Endometrium (tissue), 2 donors: ENCODE data around the gene TECPR1.

Experiments used
- FAIRE-seq: peaks from 2 replicates; lab custom pipeline; 2012; peaks lifted over from hg19 to GRCh38; lab: Jason Lieb, UNC
- donor health status: control.
- donor health status: control.

Gene TECPR1

DNA sequence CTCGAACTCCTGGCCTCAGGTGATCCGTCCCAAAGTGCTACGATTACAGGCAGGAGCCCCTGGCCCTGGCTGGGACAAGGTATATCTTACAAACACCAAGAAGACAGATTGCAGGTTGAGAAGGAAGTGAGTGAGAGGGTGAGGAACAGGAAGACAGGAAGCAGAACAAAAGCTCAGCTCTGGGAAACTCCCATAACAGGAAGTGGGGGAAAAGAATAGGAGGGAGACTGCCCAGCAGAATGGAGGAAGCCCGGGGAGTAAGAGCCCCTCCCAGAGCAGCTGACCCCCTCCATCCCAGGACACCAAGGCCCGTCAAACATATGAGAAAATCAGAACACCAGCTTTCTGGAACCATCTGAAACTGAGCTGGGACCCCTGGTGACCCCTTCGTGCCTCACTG, 2.9 kb downstream of the TECPR1 start:
- no peak for FAIRE-seq

DNA sequence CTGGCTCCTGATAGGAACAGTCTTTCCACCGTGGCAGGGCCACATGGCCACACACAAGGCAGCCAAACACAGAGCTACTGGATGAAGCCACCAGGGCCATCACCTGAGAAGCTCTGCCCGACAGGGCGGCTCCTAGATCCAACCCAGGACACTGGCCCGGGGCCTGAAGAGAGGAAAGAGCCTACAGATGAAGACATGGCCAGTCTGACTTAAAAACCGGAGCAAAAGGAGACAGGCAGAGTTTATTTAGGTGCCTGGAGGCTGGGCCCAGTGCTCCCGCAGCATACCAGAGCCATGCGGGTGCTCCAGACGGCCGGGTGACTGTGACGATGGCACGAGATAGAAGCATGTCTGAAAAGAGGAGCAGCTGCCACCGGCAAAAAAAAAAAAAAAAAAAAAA, 3.9 kb downstream of the TECPR1 start:
- no peak for FAIRE-seq

GRCh38 chr7:98244871-98245270, 7.2 kb downstream of the TECPR1 start:
- no peak for FAIRE-seq

DNA sequence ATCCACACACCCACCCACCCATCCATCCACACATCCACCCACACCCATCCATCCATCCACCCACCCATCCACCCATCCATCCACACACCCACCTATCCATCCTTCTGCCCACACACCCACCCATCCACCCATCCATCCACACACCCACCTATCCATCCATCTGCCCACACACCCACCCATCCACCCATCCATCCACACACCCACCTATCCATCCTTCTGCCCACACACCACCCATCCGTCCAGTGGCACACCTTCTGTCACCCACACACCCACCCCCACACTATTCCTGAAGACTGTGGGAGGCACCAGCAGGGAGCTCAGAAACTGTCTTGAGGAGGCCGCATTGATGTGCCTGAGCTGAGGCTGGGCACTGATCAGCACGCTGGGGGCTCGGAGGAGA, 9.1 kb downstream of the TECPR1 start:
- FAIRE-seq = no peak

- FAIRE-seq = no peak
These were observed 9.7 kb downstream of the TECPR1 start for GRCh38 chr7:98242342-98242741.

DNA sequence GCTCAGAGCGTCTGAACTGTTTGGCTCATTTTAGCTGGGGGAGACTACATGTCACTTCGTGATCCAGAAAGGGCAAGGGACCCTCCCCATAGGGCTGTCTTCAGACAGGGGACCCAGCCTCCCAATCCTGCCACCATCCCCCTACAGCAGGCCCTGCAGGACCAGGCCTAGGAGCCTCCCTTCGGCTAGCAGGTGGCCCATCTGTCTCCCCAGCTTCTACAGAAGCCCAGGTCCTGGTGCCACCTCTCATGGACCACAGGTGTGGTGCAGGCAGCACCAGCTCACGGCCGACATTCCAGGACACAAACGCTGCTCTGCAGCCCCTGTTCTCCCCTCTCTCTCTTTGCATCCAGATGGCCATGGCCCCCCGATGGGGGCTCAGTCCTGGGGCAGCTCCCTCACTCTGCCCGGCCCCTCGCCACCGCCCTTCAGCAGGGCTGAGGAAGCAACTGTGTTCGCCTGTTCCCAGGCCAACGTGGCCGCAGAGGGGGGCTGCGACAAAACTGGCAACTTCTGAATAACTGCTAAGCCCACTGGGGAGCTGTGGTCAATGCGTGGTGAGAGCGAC, 10.3 kb downstream of the TECPR1 start:
- FAIRE-seq = no peak

- FAIRE-seq = no peak
These were observed 10.9 kb downstream of the TECPR1 start for GRCh38 chr7:98240961-98241673.

DNA sequence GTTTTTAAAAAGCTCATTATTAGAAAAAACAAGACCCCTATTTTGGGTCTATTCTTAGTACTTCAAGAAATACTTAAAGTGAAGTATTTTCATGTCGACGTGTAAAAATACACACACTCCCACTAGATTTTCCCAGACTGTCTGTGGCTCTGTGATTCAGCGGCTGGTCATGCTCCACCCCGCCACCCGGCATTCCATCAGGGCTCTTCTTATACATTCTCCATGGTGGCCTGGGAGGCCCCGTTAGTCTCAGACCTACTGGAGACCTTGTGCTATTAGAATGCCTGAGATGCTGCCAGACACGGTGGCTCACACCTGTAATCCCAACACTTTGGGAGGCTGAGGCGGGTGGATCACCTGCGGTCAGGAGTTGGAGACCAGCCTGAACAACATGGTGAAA, 13.1 kb downstream of the TECPR1 start:
- FAIRE-seq = no peak

DNA sequence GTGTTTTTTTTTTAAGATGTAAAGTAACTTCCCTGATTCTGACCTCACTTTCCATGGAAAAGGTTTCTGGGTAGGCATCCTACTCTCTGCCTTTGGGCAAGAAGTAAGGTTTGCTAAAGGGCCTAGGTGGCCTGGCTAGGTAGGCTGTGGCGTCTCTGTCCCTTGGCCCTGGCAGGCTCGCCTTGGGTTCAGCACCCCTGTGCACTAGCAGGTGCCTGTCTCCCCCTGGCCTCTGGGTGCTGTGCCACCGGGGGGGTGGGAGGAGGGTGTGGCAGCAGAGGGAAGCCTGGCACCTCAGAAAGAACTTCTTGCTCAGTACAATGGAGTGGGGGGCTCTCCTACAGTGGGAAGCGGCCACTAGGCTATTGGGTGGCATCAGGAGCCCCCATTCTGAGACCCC, 14.0 kb downstream of the TECPR1 start:
- FAIRE-seq = no peak

GRCh38 chr7:98236355-98237185, 15.5 kb downstream of the TECPR1 start:
- FAIRE-seq = no peak

GRCh38 chr7:98235901-98236300, 16.1 kb downstream of the TECPR1 start:
- no peak for FAIRE-seq

- no peak for FAIRE-seq
These were observed 17.4 kb downstream of the TECPR1 start for GRCh38 chr7:98234429-98235147.

DNA sequence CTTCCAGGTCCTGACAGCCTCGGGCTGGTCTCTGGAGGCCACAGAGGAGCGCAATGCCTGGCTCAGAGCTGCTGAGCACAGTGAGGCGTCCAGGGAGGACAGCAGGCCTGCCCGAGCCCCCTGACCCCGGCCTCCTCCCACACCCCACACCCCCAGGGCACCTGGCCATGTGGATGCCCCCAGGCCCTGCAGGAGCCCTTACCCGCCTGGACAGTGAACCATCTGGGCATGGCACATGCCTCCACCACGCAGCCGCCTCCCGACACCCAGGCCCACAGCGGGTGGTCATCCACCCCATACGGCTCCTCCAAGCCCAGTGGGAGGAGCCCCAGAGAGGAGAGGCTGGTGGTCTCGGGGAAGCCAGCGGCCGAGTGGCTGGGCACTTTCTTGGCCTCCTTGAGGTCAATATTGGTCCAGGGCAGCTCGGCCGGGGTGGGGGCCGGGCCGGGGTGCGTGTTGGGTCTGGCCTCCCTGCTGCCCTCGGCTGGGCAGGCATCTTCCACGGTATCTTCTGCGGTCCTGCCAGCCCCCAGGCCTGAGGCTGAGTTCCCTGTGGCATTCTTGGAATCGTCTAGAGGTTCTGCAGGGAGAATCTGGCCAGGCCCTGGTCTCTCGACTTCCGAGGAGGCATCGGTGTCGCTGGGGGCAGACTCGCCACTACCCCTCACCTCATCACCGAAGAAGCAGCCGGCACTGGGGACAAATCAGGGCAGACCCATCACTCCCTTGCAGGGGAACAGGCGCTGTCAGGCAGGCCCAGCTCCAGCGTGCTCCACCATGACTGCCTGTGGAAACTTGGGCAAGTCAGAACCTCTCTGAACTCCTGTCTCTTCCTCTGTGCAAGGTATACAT, 18.6 kb downstream of the TECPR1 start:
- no peak for FAIRE-seq

DNA sequence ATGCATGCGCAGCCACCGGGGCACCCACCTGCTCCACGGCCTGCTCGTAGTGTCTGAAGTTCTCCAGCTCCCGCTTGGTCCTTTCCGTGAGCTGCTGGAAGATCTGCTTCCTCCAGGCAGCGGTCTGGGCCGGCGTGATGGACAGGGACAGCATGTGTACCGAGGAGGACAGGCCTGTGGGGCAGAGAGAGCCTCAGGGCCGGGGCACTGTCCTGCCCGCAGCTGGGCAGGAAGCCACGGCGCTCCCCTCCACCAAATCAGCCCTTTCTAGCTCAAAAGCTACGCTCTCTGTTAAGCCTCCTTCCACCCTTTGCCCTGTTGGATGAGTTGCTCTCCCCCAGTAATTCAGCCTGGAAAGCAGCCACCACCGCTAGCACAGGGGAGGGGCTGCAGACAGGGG, 19.2 kb downstream of the TECPR1 start:
- FAIRE-seq = no peak

- FAIRE-seq = no peak
These were observed 19.8 kb downstream of the TECPR1 start for GRCh38 chr7:98232263-98232585.

DNA sequence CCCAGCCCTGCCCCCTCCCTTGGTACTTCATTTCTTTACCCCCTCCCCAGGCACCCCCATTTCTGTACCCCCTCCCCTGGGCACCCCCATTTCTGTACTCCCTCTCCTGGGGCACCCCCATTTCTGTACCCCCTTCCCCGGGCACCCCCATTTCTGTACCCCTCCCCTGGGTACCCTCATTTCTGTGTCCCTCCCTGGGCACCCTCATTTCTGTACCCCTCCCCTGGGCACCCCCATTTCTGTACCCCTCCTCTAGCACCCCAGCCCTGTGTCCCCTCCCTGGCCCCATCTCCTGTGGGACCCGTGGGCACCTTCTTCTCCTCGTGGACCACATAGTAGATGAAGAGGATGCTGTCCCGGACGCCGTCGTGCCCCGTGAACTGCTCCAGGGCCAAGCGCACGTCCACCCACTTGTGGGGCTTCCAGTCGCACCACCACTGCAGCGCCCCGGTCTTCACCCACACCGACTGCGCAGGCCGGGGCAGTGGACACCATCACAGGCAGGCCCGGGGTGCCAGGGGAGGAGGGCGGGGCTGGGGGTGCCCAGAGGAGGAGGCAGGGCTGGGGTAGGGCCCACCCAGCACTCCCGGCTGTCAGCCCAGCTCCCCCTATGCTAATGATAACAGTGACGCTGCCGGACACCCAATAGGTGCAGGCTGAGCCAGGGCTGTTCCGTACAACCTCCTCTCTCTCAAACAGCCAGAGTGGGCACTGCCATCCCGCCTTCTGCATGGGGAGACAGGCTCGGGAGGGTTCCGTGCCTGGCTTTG, 20.4 kb downstream of the TECPR1 start:
- no peak for FAIRE-seq

DNA sequence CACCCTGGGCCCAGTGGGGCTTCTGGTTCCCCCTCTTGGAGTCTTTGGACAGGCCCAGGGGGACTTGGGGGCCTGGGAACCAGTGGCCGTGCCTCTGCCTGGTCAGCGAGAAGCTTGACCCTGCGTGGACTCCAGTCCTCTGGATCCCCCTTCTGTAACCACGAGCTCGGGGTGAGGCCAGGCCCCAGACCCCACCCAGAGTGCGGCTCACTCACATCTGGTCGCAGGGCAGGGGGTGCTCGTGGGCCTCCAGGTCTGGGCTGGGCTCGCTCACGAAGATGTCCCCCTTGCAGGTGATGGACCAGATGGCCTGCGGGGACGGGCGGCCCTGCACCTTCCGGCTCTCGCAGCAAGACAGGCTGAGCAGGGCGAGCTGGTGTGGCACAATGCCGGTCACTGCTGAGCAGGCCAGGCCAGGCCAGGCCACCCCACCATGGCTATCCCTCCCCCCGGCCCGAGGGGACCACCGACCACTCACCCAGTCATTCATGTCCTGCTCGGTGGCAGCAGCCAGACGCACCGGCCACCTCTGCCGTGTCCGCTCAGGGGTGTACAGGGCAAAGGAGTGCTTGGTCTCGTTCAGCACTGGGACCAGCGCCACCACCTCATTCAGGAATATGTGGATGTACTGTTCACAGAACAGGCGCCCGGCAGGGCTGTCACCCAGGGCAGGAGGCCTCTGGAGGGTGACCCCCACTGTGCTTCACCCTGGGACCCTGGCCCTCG, 21.1 kb downstream of the TECPR1 start:
- FAIRE-seq = no peak

GRCh38 chr7:98229991-98230745, 21.9 kb downstream of the TECPR1 start:
- FAIRE-seq = no peak

DNA sequence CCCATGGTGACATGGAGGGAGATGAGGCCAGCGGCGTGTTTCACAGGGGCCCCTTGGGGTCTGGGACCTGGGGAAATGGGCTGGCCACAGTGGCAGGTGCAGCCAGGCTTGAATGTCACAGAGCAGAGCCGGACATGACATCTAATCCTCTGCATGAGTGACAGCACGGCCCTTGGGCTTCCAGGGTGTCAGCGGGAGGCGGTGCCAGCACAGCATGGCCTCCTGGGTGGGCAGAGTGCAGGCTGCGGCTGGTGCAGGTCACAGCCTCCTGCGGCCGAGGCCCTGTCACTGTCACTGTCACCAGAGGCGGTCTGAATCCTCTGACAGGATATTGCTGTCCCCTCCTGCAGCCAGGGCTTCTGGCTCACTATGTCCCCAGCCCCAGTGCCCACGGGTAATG, 22.6 kb downstream of the TECPR1 start:
- FAIRE-seq = no peak

- no peak for FAIRE-seq
These were observed 23.2 kb downstream of the TECPR1 start for GRCh38 chr7:98228801-98229200.
